SK-N-SH (cell line): Measurements from ENCODE around the gene LRRC40.

ENCODE experiments used
- CTCF ChIP-seq: fragments of 200-600 bp; sonication (generic); IDR thresholded peaks from 2 replicates; pipeline ENCODE4 v1.6.1; 2017; ENCODE audit warnings: antibody characterized with exemption, mild to moderate bottlenecking, moderate library complexity
- PBX3 ChIP-seq: IDR thresholded peaks from 2 replicates; pipeline ENCODE4; 2012
- YY1 ChIP-seq: IDR thresholded peaks from 2 replicates; pipeline ENCODE4 v1.4.0; 2012; ENCODE audit warnings: low read depth, mild to moderate bottlenecking
- ZBTB33 ChIP-seq: IDR thresholded peaks from 2 replicates; pipeline ENCODE4 v1.4.0; 2012; ENCODE audit warnings: low read depth, borderline replicate concordance

- TF ChIP-seq PBX3, result no peak
- TF ChIP-seq ZBTB33, result no peak
- peak; percentile 48 for TF ChIP-seq CTCF
- TF ChIP-seq YY1, result no peak
Observed at GRCh38 chr1:70142075-70142474, 63.3 kb downstream of the LRRC40 start.
